SK-N-MC (cell line): ENCODE data around the gene FNDC8.

ENCODE experiments used
- DNase-seq: peaks from one replicate; pipeline ENCODE4 v3.0.0-alpha.2; 2011; ENCODE audit warnings: low read depth, low spot score
- H3K27ac ChIP-seq: fragments of 200-600 bp; sonication (generic); 2 replicates; pipeline ENCODE4 v1.5.1; 2016; ENCODE audit warnings: mixed run types
- H3K36me3 ChIP-seq: fragments of 200-600 bp; sonication (generic); 2 replicates; pipeline ENCODE4 v1.6.1; 2017; ENCODE audit warnings: antibody characterized with exemption, low read length, mixed read lengths; ENCODE audit not compliant: insufficient read depth
- H3K4me3 ChIP-seq: fragments of 200-600 bp; sonication (generic); 2 replicates; pipeline ENCODE4 v1.5.1; 2016
- H3K9ac ChIP-seq: fragments of 200-600 bp; sonication (generic); 2 replicates; pipeline ENCODE4 v1.8.0; 2017; ENCODE audit warnings: mixed run types, mixed read lengths; ENCODE audit not compliant: insufficient read length
- H3K9me3 ChIP-seq: fragments of 200-600 bp; sonication (generic); 2 replicates; pipeline ENCODE4 v1.6.1; 2017; ENCODE audit warnings: low read depth, mild to moderate bottlenecking, antibody characterized with exemption, low read length, moderate library complexity, mixed read lengths
- EZH2 ChIP-seq: fragments of 200-600 bp; sonication (generic); IDR thresholded peaks from one replicate; pipeline ENCODE4 v1.6.1; 2017; ENCODE audit warnings: antibody characterized with exemption
- FOXP2 ChIP-seq: optimal IDR thresholded peaks from 2 replicates; pipeline ENCODE3; 2011; ENCODE audit warnings: mild to moderate bottlenecking, moderate library complexity; ENCODE audit not compliant: insufficient read depth; ENCODE audit errors: extremely low read length, control extremely low read depth
- POLR2AphosphoS5 ChIP-seq: IDR thresholded peaks from 2 replicates; pipeline ENCODE4 v1.6.1; 2012; ENCODE audit warnings: mild to moderate bottlenecking, low read depth, low read length, borderline replicate concordance

The FNDC8 gene

DNA sequence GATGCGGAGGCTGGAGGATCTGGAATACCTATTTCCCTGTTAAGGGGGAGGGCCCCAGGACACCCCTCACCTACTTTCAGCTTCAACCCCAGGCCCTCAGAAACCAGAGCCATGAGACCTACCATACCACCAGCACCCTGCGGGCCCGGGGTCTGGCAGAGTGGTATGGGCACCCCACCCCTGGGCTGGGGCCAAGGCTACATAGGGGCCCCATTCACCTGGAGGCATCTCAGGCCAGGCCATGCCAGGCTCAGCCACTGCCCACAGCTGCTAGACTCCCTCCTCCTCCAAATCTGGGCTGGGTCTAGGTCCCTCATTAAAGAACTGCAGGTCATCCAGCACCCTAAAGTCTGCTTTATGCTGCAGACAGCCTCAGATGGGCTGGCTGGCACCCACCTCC lies 9.0 kb downstream of the FNDC8 start:
- Histone ChIP-seq H3K4me3 (no peak overlapping the region), H3K27ac (no peak overlapping the region), H3K36me3 (peaks cover 45% of the 10 kb centered on the region), H3K9ac (no peak overlapping the region), H3K9me3 (no peaks in the 10 kb centered on the region)
- no peak for TF ChIP-seq FOXP2
- TF ChIP-seq POLR2AphosphoS5 = peak; percentile 13; the same call in 1 of the 2 replicates
- DNase-seq = no peak

GRCh38 chr17:35132099-35132498 lies 10.7 kb downstream of the FNDC8 start:
- no peak for TF ChIP-seq POLR2AphosphoS5
- no peaks in the 10 kb centered on the region for H3K9me3 ChIP-seq
- H3K9ac ChIP-seq = no peak overlapping the region
- peaks cover 62% of the 10 kb centered on the region for H3K36me3 ChIP-seq
- no peak for DNase-seq
- H3K27ac ChIP-seq = no peak overlapping the region
- no peak overlapping the region for H3K4me3 ChIP-seq

DNA sequence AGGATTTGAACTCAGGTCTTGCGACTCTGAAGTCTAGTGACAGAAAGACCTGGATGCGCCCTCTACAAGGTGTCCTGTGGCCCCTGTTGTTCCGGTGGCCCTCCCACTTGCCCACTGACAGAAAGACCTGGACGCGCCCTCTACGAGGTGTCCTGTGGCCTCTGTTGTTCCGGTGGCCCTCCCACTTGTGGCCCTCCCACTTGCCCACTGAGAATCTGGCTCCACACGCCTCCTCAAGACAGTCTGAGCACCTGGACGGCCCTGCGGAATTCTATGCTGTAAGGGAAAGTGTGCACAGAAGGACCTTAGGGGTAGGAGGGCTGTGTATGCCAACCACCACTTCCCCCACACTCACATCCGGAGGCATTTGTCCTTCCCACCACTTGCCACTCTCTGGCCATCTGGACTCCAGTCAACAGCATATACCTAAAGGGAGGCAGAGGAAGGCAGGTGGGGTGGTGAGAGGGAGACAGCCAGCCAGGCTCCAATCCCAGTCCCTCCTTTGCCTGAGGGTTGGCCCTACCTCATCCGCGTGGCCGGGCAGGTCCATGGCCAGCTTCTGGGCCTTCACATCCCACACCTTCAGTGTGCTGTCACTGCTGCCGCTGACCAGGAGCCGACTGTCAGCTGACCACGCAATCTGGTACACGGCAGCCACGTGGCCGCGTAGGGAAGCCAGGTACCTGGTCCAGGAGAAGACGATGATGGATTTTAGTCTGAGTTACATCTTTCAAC lies 11.6 kb downstream of the FNDC8 start:
- H3K36me3 ChIP-seq = peaks cover 70% of the 10 kb centered on the region

DNA sequence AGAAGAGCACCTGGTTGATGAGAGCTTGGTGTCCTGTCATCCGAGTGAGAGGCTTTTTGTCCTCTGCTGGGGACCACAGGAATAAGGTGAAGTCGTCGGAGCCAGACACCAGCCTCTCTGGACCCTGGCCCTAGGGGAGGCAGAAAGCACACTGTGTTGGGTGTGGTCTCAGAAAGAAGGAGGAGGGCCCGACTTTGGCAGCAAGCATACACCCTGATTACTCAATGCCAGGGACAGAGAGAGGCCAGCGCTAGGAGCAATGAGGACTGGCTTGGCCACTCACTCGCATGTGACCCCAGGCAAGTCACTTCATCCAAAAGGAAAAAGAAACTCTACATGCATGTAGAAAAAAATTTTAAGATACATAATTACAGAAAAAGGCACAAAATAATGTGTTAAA lies 13.9 kb downstream of the FNDC8 start:
- Histone ChIP-seq H3K9ac (no peak overlapping the region), H3K27ac (no peak overlapping the region), H3K36me3 (peaks cover 89% of the 10 kb centered on the region), H3K4me3 (no peak overlapping the region), H3K9me3 (no peaks in the 10 kb centered on the region)
- DNase-seq = no peak
- TF ChIP-seq FOXP2 (no peak), POLR2AphosphoS5 (no peak), EZH2 (no peak)

More for the DNA sequence above, 11.6 kb downstream of the FNDC8 start:
- no peak for DNase-seq
- no peak overlapping the region for H3K9ac ChIP-seq
- H3K27ac ChIP-seq = no peak overlapping the region
- H3K9me3 ChIP-seq = no peaks in the 10 kb centered on the region
- TF ChIP-seq POLR2AphosphoS5 = no peak
- no peak for TF ChIP-seq FOXP2
- no peak for TF ChIP-seq EZH2
- H3K4me3 ChIP-seq = no peak overlapping the region

DNA sequence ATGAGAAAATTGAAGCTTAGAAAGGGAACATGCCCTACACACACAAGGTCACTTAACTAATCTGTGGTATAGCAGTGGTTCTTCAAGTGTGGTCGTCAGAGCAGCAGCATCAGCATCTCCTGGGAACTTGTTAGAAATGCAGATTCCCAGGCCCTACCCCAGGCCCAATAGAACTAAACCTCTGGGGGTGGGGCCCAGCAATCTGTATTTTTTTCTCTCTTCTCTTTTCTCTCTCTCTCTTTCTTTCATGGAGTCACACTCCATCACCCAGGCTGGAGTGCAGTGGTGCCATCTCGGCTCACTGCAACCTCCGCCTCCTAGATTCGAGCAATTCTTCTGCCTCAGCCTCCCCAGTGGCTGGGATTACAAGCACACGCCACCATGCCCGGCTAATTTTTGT lies 16.8 kb downstream of the FNDC8 start:
- H3K36me3 ChIP-seq = peaks cover 65% of the 10 kb centered on the region
- H3K9me3 ChIP-seq = no peaks in the 10 kb centered on the region
- no peak for DNase-seq
- H3K9ac ChIP-seq = no peak overlapping the region
- no peak for TF ChIP-seq FOXP2
- TF ChIP-seq EZH2 = no peak
- TF ChIP-seq POLR2AphosphoS5 = no peak
- H3K4me3 ChIP-seq = no peak overlapping the region
- no peak overlapping the region for H3K27ac ChIP-seq

DNA sequence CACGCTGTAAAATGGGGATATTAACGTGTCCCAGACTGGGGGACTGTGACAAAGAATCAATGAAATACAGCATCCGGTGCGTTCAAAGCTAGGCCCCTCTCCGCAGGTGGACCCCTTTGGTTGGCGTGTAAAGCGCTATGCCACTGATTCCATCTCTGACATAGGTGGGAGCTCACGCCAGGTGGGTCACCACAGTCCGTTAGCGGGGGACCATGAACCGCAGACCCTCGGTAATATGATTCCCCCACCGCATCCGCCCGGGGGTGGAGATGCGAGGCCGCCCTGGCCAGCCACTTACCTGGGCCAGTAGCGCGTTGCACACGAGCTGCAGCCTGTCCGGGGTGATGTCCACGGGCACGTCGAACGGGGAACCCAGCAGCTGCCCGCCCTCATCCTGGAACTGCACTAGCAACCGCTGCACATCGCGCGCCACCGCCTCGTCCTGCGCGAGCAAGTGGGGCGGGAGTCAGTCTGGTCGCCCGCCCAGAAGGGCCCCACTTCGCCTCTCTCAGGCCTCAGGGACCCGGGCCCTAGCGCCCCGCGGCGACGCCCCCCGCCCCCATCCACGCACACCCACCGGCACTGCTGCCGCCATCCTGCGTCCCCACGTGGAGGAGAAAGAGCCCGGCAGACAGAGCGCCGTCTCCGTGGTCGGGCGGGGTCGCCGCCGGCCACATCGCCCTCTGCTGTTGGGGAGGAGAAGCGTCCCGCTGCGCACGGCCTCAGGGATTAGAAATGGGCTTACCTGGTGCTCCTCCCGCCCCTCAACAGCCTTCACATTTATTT lies 20.5 kb downstream of the FNDC8 start, which contains the start of gene NLE1:
NLE1 (minus strand) TSS at position 623 of the 786 bp plus-strand sequence; CDS start at position 595, 28 bp downstream.
- Histone ChIP-seq H3K9me3 (no peaks in the 10 kb centered on the region), H3K9ac (peak within 1 kb of the TSS; percentile 87), H3K4me3 (peak within 1 kb of the TSS; percentile 95), H3K36me3 (peaks cover 29% of the 10 kb centered on the region), H3K27ac (no peak within 1 kb of the TSS)
- no peak for DNase-seq
- peak; percentile 91 for TF ChIP-seq POLR2AphosphoS5
- TF ChIP-seq EZH2 = no peak

DNA sequence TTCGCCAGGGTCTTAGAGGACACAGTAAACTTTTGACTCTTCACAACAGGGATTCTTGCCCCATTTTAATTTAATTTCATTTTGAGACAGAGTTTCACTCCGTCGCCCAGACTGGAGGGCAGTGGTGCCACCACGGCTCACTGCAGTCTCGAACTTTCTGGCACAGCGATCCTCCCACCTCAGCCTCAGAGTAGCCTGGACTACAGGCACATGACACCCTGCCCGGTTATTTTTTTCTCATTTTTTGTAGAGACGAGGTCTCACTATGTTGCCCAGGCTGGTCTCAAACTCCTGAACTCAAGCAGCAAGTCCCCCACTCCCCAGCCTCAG lies 21.0 kb downstream of the FNDC8 start:
- H3K36me3 ChIP-seq = peaks cover 23% of the 10 kb centered on the region
- H3K27ac ChIP-seq = no peak overlapping the region
- H3K4me3 ChIP-seq = peak overlapping the region; percentile 95; the same call in 1 of the 2 replicates
- no peak for DNase-seq
- H3K9ac ChIP-seq = no peak overlapping the region
- TF ChIP-seq FOXP2 (no peak), EZH2 (no peak), POLR2AphosphoS5 (no peak)
- no peaks in the 10 kb centered on the region for H3K9me3 ChIP-seq

DNA sequence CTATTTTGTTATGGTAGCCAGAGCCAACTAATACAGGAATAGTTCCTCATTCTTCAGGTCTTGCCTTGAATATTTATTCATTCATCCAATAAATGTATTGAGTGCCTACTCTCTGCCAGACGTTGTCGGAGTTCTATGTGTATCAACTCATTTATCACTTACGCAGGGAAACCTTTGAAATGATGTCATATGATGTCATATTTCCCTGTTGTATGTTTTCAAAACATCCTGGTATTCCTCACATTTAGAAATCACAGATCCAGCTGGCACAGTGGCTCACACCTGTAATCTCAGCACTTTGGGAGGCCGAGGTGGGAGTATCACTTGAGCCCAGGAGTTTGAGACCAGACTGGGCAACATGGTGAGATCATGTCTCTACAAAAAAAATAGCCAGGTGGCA lies 23.4 kb downstream of the FNDC8 start:
- H3K36me3 ChIP-seq = peaks cover under 1% of the 10 kb centered on the region
- H3K4me3 ChIP-seq = no peak overlapping the region
- no peak overlapping the region for H3K27ac ChIP-seq
- no peaks in the 10 kb centered on the region for H3K9me3 ChIP-seq
- TF ChIP-seq EZH2 (no peak), FOXP2 (no peak), POLR2AphosphoS5 (no peak)
- no peak for DNase-seq
- H3K9ac ChIP-seq = no peak overlapping the region
